CD14-positive monocyte (primary cell): ENCODE results near the gene SPACA5. TPM values are rescaled to one million over a fixed set of nuclear protein-coding genes. Genes with fewer than 3 reads are reported as not detected.
A peak's percentile ranks its signal among the peaks of the same experiment; 100 is the strongest.

Experiments
- DNase-seq, 3 donors: peaks; one replicate each; pipeline ENCODE4 v3.0.0-alpha.2; 2011 to 2022
- H2AFZ ChIP-seq: 2 replicates; pipeline ENCODE4 v1.6.0; 2012; ENCODE audit warnings: mild to moderate bottlenecking, low read depth, low read length, inconsistent platforms; ENCODE audit not compliant: insufficient read depth, poor library complexity, severe bottlenecking
- H3K27ac ChIP-seq, 2 donors: 1 replicate in 1 of 2; 2 replicates in 1 of 2; pipeline ENCODE4 v1.5.1; 2012 to 2013; ENCODE audit warnings: low read length in 2 of 2, control low read depth in 1 of 2, inconsistent platforms in 1 of 2, low read depth in 1 of 2, mild to moderate bottlenecking in 1 of 2
- H3K27me3 ChIP-seq, 2 donors: one replicate each; pipeline versions ENCODE4 v1.6.0 to v1.6.1; 2011 to 2013; ENCODE audit warnings: low read length in 2 of 2; ENCODE audit not compliant: control insufficient read depth in 2 of 2, insufficient read depth in 2 of 2
- H3K36me3 ChIP-seq, 2 donors: replicated peaks in 1 of 2; 1 replicate in 1 of 2; 2 replicates in 1 of 2; pipeline versions ENCODE4 v1.5.1 to v1.6.1; 2012 to 2013; ENCODE audit warnings: low read length in 2 of 2, control low read depth in 1 of 2, inconsistent platforms in 1 of 2, mild to moderate bottlenecking in 1 of 2; ENCODE audit not compliant: insufficient read depth in 2 of 2, control insufficient read depth in 1 of 2
- H3K4me1 ChIP-seq, 2 donors: 1 replicate in 1 of 2; 2 replicates in 1 of 2; pipeline versions ENCODE4 v1.5.1 to v1.6.1; 2012 to 2013; ENCODE audit warnings: low read length in 2 of 2, control low read depth in 1 of 2, inconsistent platforms in 1 of 2, mild to moderate bottlenecking in 1 of 2, moderate library complexity in 1 of 2; ENCODE audit not compliant: insufficient read depth in 2 of 2, control insufficient read depth in 1 of 2
- H3K4me2 ChIP-seq: replicated peaks from 2 replicates; pipeline ENCODE3; 2012; ENCODE audit warnings: low read length, moderate library complexity, mild to moderate bottlenecking; ENCODE audit not compliant: poor library complexity, severe bottlenecking; ENCODE audit errors: extremely low read depth
- H3K4me3 ChIP-seq, 3 experiments: fragments of 200-600 bp in 1 of 3; sonication (generic) in 1 of 3; replicated peaks in 1 of 3; 1 replicate in 2 of 3; 2 replicates in 1 of 3; pipeline ENCODE4 v1.5.1; 2011 to 2013; ENCODE audit warnings: low read length in 3 of 3, mild to moderate bottlenecking in 3 of 3, control low read depth in 2 of 3, low read depth in 2 of 3, inconsistent platforms in 1 of 3, moderate library complexity in 1 of 3
- H3K79me2 ChIP-seq: 2 replicates; pipeline ENCODE4 v1.6.0; 2012; ENCODE audit warnings: mild to moderate bottlenecking, control low read depth, inconsistent platforms, low read length, moderate library complexity; ENCODE audit not compliant: insufficient read depth
- H3K9ac ChIP-seq: 2 replicates; pipeline ENCODE4 v1.6.0; 2017; ENCODE audit warnings: low read length, mild to moderate bottlenecking; ENCODE audit not compliant: insufficient read depth, poor library complexity, severe bottlenecking
- H3K9me3 ChIP-seq, 2 donors: replicated peaks in 1 of 2; 1 replicate in 1 of 2; 2 replicates in 1 of 2; pipeline versions ENCODE4 v1.5.1 to v1.6.1; 2012 to 2013; ENCODE audit warnings: low read length in 2 of 2, control low read depth in 1 of 2; ENCODE audit not compliant: control insufficient read depth in 1 of 2, insufficient read depth in 1 of 2
- H4K20me1 ChIP-seq: 2 replicates; pipeline ENCODE4 v1.6.0; 2012; ENCODE audit warnings: mild to moderate bottlenecking, low read length, control low read depth, moderate library complexity; ENCODE audit not compliant: insufficient read depth
- H3K27ac Mint-ChIP-seq, 7 donors: one replicate each; pipeline ENCODE4 v1.8.0; 2020; ENCODE audit warnings: mild to moderate bottlenecking in 7 of 7, mixed read lengths in 7 of 7, moderate library complexity in 6 of 7, inconsistent platforms in 2 of 7
- H3K27me3 Mint-ChIP-seq, 3 donors: one replicate each; pipeline ENCODE4 v1.8.0; 2021 to 2022; ENCODE audit warnings: low read depth in 3 of 3, mild to moderate bottlenecking in 3 of 3, mixed read lengths in 3 of 3, moderate library complexity in 3 of 3, inconsistent platforms in 1 of 3
- H3K36me3 Mint-ChIP-seq, 2 donors: one replicate each; pipeline ENCODE4 v1.8.0; 2020; ENCODE audit warnings: mixed read lengths in 2 of 2, inconsistent platforms in 1 of 2, mild to moderate bottlenecking in 1 of 2
- H3K4me1 Mint-ChIP-seq: one replicate; pipeline ENCODE4 v1.8.0; 2020; ENCODE audit warnings: mild to moderate bottlenecking, mixed read lengths
- H3K4me3 Mint-ChIP-seq, 2 donors: one replicate each; pipeline ENCODE4 v1.8.0; 2020; ENCODE audit warnings: mild to moderate bottlenecking in 2 of 2, mixed read lengths in 2 of 2, moderate library complexity in 1 of 2
- H3K9me3 Mint-ChIP-seq, 7 donors: one replicate each; pipeline ENCODE4 v1.8.0; 2020 to 2022; ENCODE audit warnings: mixed read lengths in 7 of 7, mild to moderate bottlenecking in 6 of 7, moderate library complexity in 6 of 7, inconsistent platforms in 2 of 7
- WGBS: methylation state at CpG from one replicate; pipeline ENCODE4 v1.1.5; 2013; ENCODE audit warnings: missing lambda C conversion rate; ENCODE audit not compliant: insufficient coverage; 5-methylcytosine and 5-hydroxymethylcytosine counted together
- intact Hi-C, 2 donors: fragments of 100-400 bp; cut with micrococcal nuclease; formaldehyde crosslinking; loops; one replicate each; pipeline versions ENCODE4 v1.15.0 to v1.15.1; 2023
- polyA plus RNA-seq, 3 donors: library from polyadenylated mRNA; depleted of rRNA in 1 of 3; unstranded in 2 of 3; stranded (reverse) in 1 of 3; fragments of 300-500 nt in 2 of 3; fragments of >200 nt in 1 of 3; fragmentation: Illumina TruSeq in 2 of 3; gene quantifications; 1 replicate in 2 of 3; 2 replicates in 1 of 3; pipeline ENCODE4 v1.2.3, GENCODE V29; 2012 to 2021
- TF ChIP-seq, protein P1 (sequence below): fragments of 200-600 bp; IDR thresholded peaks from one replicate; pipeline ENCODE4 v1.8.0; 2022; ENCODE audit warnings: antibody characterized with exemption, mild to moderate bottlenecking

SPACA5 gene
- polyA plus RNA-seq, 3 donors: not detected

DNA sequence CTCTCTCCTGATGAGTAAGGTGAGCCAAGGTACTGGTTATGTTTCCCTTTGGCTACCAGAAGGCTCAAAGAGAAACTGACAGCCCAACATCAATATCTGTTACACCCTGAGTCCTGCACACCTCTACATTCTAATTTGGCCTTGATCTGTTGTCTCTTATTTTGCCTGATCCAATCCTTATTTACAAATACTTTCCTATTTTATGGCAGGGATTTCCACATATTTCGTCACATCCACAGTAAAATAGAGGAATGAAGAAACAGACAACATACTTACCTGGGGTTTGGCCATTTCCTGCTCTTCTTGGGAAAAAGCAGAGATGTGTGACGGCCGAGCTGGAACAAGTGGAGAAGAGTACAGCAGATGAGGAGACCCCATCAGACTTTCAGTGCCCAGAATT is 4.5 kb upstream of the SPACA5 start:
- H3K9me3 Mint-ChIP-seq: peaks cover 0 to 36% (median 11%) of the 10 kb centered on the region in 7 donors
- H3K4me1 Mint-ChIP-seq: peaks cover 10% of the 10 kb centered on the region
- H3K4me3 Mint-ChIP-seq: no peak overlapping the region
- no peak overlapping the region for H3K4me2 ChIP-seq
- no CpG with 5 or more reads among the region's 3 CpGs for WGBS
- peaks cover 6 to 15% of the 10 kb centered on the region in 2 donors for H3K4me1 ChIP-seq
- H3K27me3 ChIP-seq: no peaks in the 10 kb centered on the region
- TF ChIP-seq, protein P1, sequence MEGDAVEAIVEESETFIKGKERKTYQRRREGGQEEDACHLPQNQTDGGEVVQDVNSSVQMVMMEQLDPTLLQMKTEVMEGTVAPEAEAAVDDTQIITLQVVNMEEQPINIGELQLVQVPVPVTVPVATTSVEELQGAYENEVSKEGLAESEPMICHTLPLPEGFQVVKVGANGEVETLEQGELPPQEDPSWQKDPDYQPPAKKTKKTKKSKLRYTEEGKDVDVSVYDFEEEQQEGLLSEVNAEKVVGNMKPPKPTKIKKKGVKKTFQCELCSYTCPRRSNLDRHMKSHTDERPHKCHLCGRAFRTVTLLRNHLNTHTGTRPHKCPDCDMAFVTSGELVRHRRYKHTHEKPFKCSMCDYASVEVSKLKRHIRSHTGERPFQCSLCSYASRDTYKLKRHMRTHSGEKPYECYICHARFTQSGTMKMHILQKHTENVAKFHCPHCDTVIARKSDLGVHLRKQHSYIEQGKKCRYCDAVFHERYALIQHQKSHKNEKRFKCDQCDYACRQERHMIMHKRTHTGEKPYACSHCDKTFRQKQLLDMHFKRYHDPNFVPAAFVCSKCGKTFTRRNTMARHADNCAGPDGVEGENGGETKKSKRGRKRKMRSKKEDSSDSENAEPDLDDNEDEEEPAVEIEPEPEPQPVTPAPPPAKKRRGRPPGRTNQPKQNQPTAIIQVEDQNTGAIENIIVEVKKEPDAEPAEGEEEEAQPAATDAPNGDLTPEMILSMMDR: no peak
- peaks cover 0 to 6% of the 10 kb centered on the region in 2 donors for H3K9me3 ChIP-seq
- no peak overlapping the region for H3K4me3 ChIP-seq
- peaks cover 0 to 27% of the 10 kb centered on the region in 2 donors for H3K36me3 ChIP-seq
- no peaks in the 10 kb centered on the region for H4K20me1 ChIP-seq
- peaks cover 31% of the 10 kb centered on the region for H3K79me2 ChIP-seq
- peaks cover 12 to 30% of the 10 kb centered on the region in 2 donors for H3K36me3 Mint-ChIP-seq
- no peak overlapping the region for H2AFZ ChIP-seq
- no peak overlapping the region for H3K27ac ChIP-seq
- DNase-seq: no peak
- no peak overlapping the region for H3K9ac ChIP-seq
- intact Hi-C loops: no loop called here
- H3K27me3 Mint-ChIP-seq: peaks cover 0 to 3% (median 2%) of the 10 kb centered on the region in 3 donors
- peak overlapping the region in 1 of 7 donors; percentile 61 for H3K27ac Mint-ChIP-seq

DNA sequence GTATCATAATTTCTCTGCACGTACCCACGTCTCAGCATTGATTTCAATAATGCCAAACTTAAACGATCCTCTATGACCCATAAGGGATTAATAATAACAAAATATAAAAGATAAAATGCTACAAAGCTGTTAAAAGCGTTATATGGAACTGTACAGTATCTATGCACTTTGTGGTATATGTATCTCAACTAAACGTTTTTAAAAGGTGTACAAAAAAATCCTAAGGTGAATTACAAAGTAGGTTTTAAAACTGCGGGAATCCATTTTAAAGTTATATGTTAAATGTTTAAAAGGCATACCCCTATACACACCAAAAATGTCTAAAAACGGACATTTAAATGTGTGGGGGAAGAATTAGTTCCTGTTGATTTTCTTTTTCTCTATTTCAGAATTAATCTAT is 3.9 kb upstream of the SPACA5 start:
- H3K27me3 Mint-ChIP-seq: peaks cover 0 to 3% (median 2%) of the 10 kb centered on the region in 3 donors
- Histone ChIP-seq H3K27me3 (no peaks in the 10 kb centered on the region), H3K4me2 (peak overlapping the region; percentile 83), H3K36me3 (peaks cover 0 to 23% of the 10 kb centered on the region in 2 donors), H3K27ac (peak overlapping the region in 1 of 2 donors; percentile 94), H3K79me2 (peaks cover 28% of the 10 kb centered on the region), H3K4me1 (peaks cover 6 to 15% of the 10 kb centered on the region in 2 donors), H3K9ac (peak overlapping the region; percentile 84), H3K4me3 (peak overlapping the region; percentile 55 to 82 (median 70)), H3K9me3 (peaks cover 0 to 4% of the 10 kb centered on the region in 2 donors), H2AFZ (peak overlapping the region; percentile 77), H4K20me1 (no peaks in the 10 kb centered on the region)
- H3K4me1 Mint-ChIP-seq: peaks cover 10% of the 10 kb centered on the region
- H3K9me3 Mint-ChIP-seq: peaks cover 0 to 30% (median 8%) of the 10 kb centered on the region in 7 donors
- H3K27ac Mint-ChIP-seq: peak overlapping the region in 2 of 7 donors; percentile 95 to 97
- TF ChIP-seq, protein P1: no peak
- DNase-seq: no peak
- H3K4me3 Mint-ChIP-seq: peak overlapping the region in 1 of 2 donors; percentile 96
- intact Hi-C loops: no loop called here
- H3K36me3 Mint-ChIP-seq: peaks cover 10 to 25% of the 10 kb centered on the region in 2 donors
- no CpG with 5 or more reads among the region's 7 CpGs for WGBS
